ENCODE measurements around the gene TMCO1. TPM values are rescaled to one million over a fixed set of nuclear protein-coding genes. Genes with fewer than 3 reads are reported as not detected.
"Not testable (repeated sequence)": the region's sequence is repeated elsewhere in the genome, so short reads cannot be mapped to it uniquely, and the experiment has no call there.

TMCO1 gene
- total RNA-seq, 1 donor from 2014 or later = 80.6 TPM

DNA sequence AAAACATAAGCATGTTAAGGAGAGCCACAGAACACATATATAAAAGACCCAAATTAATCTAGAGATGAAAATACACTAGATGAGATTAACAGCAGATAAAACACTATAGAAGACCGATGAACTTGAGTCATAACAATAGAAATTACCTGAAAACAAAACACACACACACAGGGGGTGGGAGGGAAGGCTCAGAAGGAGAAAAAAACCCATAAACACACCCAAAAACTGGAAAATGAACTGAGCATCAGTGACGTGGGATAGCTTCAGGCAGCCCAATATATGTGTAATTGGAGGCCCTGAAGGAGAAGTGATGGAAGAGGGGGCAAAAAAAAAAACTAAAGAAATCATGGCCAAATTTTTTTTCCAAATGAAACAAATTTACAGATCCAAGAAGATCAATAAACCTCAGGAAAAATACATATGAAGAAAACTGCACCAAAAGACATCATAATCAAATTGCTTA, 81.7 kb downstream of the TMCO1 start:
- FAIRE-seq (no peak), DNase-seq (ENCODE audit: low read depth) (no peak)
- TF ChIP-seq, protein P1, sequence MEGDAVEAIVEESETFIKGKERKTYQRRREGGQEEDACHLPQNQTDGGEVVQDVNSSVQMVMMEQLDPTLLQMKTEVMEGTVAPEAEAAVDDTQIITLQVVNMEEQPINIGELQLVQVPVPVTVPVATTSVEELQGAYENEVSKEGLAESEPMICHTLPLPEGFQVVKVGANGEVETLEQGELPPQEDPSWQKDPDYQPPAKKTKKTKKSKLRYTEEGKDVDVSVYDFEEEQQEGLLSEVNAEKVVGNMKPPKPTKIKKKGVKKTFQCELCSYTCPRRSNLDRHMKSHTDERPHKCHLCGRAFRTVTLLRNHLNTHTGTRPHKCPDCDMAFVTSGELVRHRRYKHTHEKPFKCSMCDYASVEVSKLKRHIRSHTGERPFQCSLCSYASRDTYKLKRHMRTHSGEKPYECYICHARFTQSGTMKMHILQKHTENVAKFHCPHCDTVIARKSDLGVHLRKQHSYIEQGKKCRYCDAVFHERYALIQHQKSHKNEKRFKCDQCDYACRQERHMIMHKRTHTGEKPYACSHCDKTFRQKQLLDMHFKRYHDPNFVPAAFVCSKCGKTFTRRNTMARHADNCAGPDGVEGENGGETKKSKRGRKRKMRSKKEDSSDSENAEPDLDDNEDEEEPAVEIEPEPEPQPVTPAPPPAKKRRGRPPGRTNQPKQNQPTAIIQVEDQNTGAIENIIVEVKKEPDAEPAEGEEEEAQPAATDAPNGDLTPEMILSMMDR (IDR thresholded peaks at IDR 0.05; ENCODE audit: insufficient read depth, low read length, severe bottlenecking) = no peak
- no peaks in the 10 kb centered on the region for H3K27me3 ChIP-seq (ENCODE audit: control insufficient read depth, insufficient read depth, low read length)
- H3K4me3 ChIP-seq (ENCODE audit: low read depth, low read length) = no peak overlapping the region
- H3K36me3 ChIP-seq (ENCODE audit: control insufficient read depth, insufficient read depth, low read length) = peaks cover 4% of the 10 kb centered on the region

DNA sequence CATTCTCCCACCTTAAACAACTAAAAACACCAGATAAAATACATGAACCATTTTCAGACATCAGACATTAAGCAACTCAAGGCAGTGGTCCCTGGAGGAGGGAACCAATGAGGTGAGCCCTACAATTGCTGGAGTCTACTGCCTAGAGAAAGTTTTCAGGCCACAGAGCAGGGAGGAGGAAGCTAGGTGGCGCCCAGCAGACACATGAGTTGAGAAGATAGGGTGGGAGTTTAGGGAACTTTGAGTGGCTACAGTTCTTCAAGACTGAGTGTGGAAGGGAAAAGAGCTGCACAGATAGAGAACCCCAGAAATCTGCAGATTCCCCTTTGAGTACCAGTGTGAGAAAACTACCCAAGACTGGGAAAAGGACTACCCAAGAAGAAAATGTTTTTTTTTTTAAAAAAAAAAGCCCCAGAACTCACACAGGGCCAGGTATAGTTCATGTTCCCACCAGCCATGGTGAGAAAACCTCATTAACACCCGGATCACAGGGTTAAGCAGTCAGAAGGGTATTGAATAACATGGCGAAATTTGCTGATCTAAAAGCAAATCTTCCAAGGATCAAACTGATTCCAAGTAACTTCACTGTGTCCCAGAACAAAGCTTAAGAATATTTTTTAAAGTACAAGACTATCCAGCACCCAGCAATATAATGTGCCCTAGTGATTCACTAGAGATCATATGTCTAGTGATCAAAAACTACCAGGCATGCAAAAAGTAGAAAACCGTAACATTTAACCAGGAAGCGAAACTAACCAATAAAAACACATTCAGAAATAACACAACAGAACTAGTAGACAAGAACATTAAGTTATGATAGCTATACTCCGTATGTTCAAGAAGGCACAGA, 82.3 kb downstream of the TMCO1 start:
- Histone ChIP-seq H3K4me3 (ENCODE audit: low read depth, low read length) (no peak overlapping the region), H3K27me3 (ENCODE audit: control insufficient read depth, insufficient read depth, low read length) (no peaks in the 10 kb centered on the region), H3K36me3 (ENCODE audit: control insufficient read depth, insufficient read depth, low read length) (peaks cover 6% of the 10 kb centered on the region)
- no peak for DNase-seq (ENCODE audit: low read depth)
- TF ChIP-seq, protein P1 (IDR thresholded peaks at IDR 0.05; ENCODE audit: insufficient read depth, low read length, severe bottlenecking) = no peak
- no peak for FAIRE-seq

DNA sequence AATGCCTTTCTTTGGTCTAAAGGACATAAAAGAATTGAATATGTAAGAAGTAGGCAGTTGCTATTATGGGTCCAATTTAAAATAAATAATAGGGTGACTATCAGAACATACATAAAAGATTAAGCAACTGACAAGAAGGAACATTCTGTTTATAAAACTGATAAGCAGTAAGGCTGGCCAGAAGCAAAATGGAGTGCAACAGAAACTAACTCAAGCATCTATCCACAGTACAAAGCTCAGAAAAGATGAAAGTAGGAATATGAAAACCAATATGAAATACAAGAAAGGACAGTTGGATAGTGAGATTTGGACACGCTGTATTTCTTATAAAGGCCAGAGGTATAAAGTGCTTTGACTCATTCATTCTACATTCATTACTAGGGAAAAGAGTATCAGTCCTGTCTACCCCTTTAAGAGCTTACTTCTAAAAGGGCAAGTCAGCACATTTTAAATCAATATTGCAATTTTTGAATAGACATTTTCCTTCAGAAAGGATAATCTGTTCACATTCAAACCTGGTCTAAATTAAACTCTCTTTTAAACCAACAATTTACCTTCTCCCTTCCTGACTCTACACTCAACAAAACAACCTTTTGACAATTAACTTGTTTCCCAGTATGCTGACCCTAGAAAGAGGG, 84.7 kb downstream of the TMCO1 start:
- FAIRE-seq (no peak), DNase-seq (ENCODE audit: low read depth) (no peak)
- H3K27me3 ChIP-seq (ENCODE audit: control insufficient read depth, insufficient read depth, low read length) = no peaks in the 10 kb centered on the region
- peaks cover 10% of the 10 kb centered on the region for H3K36me3 ChIP-seq (ENCODE audit: control insufficient read depth, insufficient read depth, low read length)
- no peak overlapping the region for H3K4me3 ChIP-seq (ENCODE audit: low read depth, low read length)
- TF ChIP-seq, protein P1 (IDR thresholded peaks at IDR 0.05; ENCODE audit: insufficient read depth, low read length, severe bottlenecking) = no peak

DNA sequence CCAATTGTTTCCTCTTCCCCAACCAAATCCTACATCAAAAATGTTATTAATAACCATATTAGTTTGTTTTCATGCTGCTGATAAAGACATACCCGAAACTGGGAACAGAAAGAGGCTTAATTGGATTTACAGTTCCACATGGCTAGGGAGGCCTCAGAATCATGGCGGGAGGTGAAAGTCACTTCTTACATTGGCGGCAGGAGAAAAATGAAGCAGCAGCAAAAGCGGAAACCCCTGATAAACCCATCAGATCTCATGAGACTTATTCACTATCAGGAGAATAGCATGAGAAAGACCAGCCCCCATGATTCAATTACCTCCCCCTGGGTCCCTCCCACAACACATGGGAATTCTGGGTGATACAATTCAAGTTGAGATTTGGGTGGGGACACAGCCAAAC, 87.9 kb downstream of the TMCO1 start:
- H3K36me3 ChIP-seq (ENCODE audit: control insufficient read depth, insufficient read depth, low read length) = peaks cover 12% of the 10 kb centered on the region
- not testable (repeated sequence) for H3K4me3 ChIP-seq (ENCODE audit: low read depth, low read length); H3K27me3 ChIP-seq (ENCODE audit: control insufficient read depth, insufficient read depth, low read length); FAIRE-seq; DNase-seq (ENCODE audit: low read depth)

DNA sequence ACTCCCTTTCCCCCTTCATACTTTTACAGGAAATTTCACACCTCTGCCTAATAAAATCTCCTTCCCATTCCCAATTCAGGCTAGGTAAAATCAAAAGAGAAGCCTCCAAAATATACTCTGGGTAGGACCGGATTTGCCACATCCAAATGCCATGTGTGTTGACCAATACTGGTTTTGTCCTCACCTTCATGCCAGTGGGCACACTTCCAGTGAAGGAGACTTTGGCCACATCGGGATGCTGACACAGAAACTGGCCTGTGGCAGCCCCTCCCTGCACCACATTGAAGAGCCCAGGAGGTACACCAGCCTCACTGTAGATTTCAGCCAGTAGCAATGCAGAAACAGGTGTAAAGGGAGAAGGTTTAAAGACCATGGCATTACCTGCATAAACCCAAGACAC, 88.4 kb downstream of the TMCO1 start:
- Histone ChIP-seq H3K36me3 (ENCODE audit: control insufficient read depth, insufficient read depth, low read length) (peaks cover 12% of the 10 kb centered on the region), H3K27me3 (ENCODE audit: control insufficient read depth, insufficient read depth, low read length) (no peaks in the 10 kb centered on the region)
- FAIRE-seq = no peak

More for the DNA sequence above, 88.4 kb downstream of the TMCO1 start:
- H3K4me3 ChIP-seq (ENCODE audit: low read depth, low read length) = no peak overlapping the region
- no peak for DNase-seq (ENCODE audit: low read depth)
- TF ChIP-seq, protein P1 (IDR thresholded peaks at IDR 0.05; ENCODE audit: insufficient read depth, low read length, severe bottlenecking) = no peak

Data from bronchial epithelial cell (primary cell).